ENCODE results near the gene ZCCHC13.

DNA sequence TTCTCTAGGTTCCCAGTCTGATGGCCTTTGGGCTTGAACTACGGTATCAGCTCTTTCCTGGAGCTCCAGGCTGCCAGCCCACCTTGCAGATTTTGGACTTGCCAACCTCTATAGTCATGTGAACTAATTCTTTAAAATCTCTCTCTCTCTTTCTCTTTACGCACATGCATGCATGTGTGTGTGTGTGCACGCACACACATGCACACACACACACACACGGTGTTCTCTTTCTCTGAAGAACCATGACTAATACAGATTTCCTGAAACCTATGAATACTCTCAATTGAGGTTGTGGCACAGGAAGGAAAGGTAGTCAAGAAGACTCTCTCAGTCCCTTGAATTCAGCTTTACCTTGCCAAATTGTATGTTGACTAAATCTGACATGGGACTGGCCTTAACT is 6.2 kb upstream of the ZCCHC13 start:
- TF ChIP-seq CTCF (IDR thresholded peaks at IDR 0.05 in 4 of 5, conservative IDR thresholded peaks at IDR 0.05 in 1 of 5) (no peak), POLR2A (IDR thresholded peaks at IDR 0.05) (no peak)
